Esophagus (tissue), 2 donors: Measurements from ENCODE around the gene HEMK1. TPM values are rescaled to one million over a fixed set of nuclear protein-coding genes. Genes with fewer than 3 reads are reported as not detected.
A peak's percentile ranks its signal among the peaks of the same experiment; 100 is the strongest.

Source experiments
- H3K27ac ChIP-seq, 2 donors: one replicate each; pipeline ENCODE4 v1.5.1; 2013; ENCODE audit warnings: low read depth in 2 of 2, mild to moderate bottlenecking in 2 of 2, inconsistent platforms in 1 of 2, low read length in 1 of 2, moderate library complexity in 1 of 2
- H3K27me3 ChIP-seq, 2 donors: one replicate each; pipeline ENCODE4 v1.6.1; 2013; ENCODE audit warnings: low read length in 2 of 2, control low read depth in 1 of 2, mild to moderate bottlenecking in 1 of 2; ENCODE audit not compliant: insufficient read depth in 2 of 2, control insufficient read depth in 1 of 2
- H3K36me3 ChIP-seq, 2 donors: one replicate each; pipeline ENCODE4 v1.6.1; 2013; ENCODE audit warnings: low read length in 1 of 2; ENCODE audit not compliant: control insufficient read depth in 2 of 2, insufficient read depth in 2 of 2
- H3K4me1 ChIP-seq, 2 donors: one replicate each; pipeline ENCODE4 v1.6.1; 2013; ENCODE audit warnings: low read length in 1 of 2; ENCODE audit not compliant: control insufficient read depth in 2 of 2, insufficient read depth in 2 of 2
- H3K4me3 ChIP-seq, 2 donors: one replicate each; pipeline ENCODE4 v1.5.1; 2013; ENCODE audit warnings: low read length in 2 of 2, mild to moderate bottlenecking in 2 of 2, low read depth in 1 of 2, moderate library complexity in 1 of 2
- H3K9me3 ChIP-seq, 2 donors: one replicate each; pipeline ENCODE4 v1.6.1; 2013; ENCODE audit warnings: mild to moderate bottlenecking in 2 of 2, low read depth in 1 of 2, low read length in 1 of 2, moderate library complexity in 1 of 2; ENCODE audit not compliant: control insufficient read depth in 2 of 2, insufficient read depth in 1 of 2
- WGBS, 2 donors: extraction: QIAGEN DNeasy Blood & Tissue Kit; methylation state at CpG; one replicate each; pipeline ENCODE4 v1.1.7; 2013; 5-methylcytosine and 5-hydroxymethylcytosine counted together
- polyA plus RNA-seq, 2 donors: library from polyadenylated mRNA; stranded (reverse); fragments of 200-250 nt; gene quantifications; one replicate each; pipeline ENCODE4 v1.2.3, GENCODE V29; 2013
- donor health status: healthy with polysubstance abuse.
- donor health status: Bipolar disorder and iron deficiency.

HEMK1 gene
- polyA plus RNA-seq, 2 donors = 8.3 to 12.9 TPM

DNA sequence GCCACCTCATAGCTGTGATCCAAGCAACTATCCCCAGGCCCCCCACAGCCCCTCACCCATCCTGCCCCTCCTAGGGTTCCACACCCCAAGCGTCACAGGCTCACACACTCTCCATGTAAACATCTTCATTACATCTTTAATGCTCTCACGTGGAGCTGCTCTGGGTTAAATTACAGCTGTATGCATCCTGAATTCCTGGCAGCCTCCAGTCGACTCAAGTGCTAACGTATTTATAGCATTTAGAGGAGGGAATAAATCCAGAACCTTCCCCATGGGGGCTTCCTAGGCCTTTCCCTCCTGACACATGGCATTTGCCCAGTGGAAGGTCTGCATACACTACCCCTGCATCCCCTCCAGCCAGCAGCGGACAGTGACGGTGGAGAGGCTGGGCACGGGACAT is 11.4 kb upstream of the HEMK1 start:
- Histone ChIP-seq H3K36me3 (no peaks in the 10 kb centered on the region), H3K27me3 (no peaks in the 10 kb centered on the region), H3K4me3 (no peak overlapping the region), H3K27ac (no peak overlapping the region), H3K4me1 (no peaks in the 10 kb centered on the region), H3K9me3 (no peaks in the 10 kb centered on the region)
- 52 to 64% methylated on average over 7 of the region's 7 CpGs for WGBS, 2 donors

DNA sequence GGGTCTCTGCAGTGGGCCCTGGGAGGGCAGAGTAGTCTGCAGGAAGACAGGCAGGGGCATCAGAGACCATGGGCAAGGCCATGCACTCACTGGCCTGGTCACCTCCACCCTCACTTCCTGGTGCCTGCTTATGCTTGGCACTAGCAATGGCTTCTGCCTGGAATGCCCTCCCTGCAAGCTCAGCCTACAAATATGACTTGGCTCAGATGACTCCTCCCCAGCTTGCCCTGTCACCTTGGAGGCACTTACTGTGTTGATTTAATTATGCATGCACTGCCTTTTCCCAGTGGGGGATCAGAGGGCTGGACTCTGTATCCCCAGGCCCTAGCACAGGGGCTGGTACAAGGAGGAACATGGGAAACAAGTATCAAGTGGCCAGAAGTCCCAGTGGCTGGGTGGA is 9.6 kb upstream of the HEMK1 start:
- Histone ChIP-seq H3K27ac (no peak overlapping the region), H3K4me3 (no peak overlapping the region), H3K9me3 (no peaks in the 10 kb centered on the region), H3K4me1 (no peaks in the 10 kb centered on the region), H3K36me3 (peaks cover 0 to 2% of the 10 kb centered on the region in 2 donors), H3K27me3 (no peaks in the 10 kb centered on the region)

DNA sequence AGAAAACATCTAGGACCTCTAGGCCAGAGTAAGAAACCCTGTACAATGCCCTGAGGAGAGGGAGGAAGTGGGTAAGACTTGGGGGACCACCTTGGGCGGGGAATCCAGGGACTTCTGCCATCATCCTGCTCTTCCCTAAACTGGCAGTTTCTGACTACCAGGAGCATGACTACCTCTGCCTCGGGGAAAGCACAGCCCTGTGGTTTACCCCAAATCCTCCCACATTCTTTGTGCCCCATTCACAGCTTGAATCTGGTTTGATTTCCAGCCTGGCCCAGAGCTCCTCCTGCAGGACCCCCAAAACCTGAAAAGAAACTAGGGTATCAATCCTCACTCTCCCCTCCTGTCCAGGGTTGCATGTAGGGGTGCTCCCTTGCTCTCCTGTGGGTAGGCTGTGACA is 6.5 kb upstream of the HEMK1 start:
- Histone ChIP-seq H3K27me3 (no peaks in the 10 kb centered on the region), H3K36me3 (peaks cover 0 to 2% of the 10 kb centered on the region in 2 donors), H3K4me1 (peaks cover 0 to 6% of the 10 kb centered on the region in 2 donors), H3K4me3 (no peak overlapping the region), H3K9me3 (no peaks in the 10 kb centered on the region), H3K27ac (no peak overlapping the region)
- 51 to 57% methylated on average over 2 of the region's 2 CpGs for WGBS, 2 donors

DNA sequence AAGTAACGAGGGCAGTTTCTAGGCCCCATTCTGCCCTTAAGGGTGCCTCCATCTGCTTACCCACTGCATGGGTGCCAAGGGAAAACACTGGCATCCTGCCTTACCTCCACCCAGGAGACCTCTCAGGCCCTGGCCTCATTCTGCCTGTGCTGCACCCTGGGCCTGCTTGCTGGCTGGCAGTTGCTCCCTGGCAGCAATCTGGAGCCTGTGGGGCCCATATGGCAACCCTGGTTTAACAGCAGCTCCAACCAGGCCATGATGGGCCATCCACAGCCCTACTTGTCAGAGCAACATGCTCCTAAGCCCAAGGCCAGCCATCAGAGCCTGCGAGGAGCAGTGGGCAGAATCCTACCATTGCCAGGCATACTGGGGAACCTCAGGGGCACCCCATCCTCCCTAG is 5.5 kb upstream of the HEMK1 start:
- H3K9me3 ChIP-seq = no peaks in the 10 kb centered on the region
- H3K36me3 ChIP-seq = peaks cover 0 to 2% of the 10 kb centered on the region in 2 donors
- WGBS, 2 donors = 79 to 92% methylated on average over 2 of the region's 2 CpGs
- H3K27me3 ChIP-seq = no peaks in the 10 kb centered on the region
- H3K27ac ChIP-seq = no peak overlapping the region
- H3K4me3 ChIP-seq = no peak overlapping the region
- H3K4me1 ChIP-seq = peaks cover 0 to 6% of the 10 kb centered on the region in 2 donors

DNA sequence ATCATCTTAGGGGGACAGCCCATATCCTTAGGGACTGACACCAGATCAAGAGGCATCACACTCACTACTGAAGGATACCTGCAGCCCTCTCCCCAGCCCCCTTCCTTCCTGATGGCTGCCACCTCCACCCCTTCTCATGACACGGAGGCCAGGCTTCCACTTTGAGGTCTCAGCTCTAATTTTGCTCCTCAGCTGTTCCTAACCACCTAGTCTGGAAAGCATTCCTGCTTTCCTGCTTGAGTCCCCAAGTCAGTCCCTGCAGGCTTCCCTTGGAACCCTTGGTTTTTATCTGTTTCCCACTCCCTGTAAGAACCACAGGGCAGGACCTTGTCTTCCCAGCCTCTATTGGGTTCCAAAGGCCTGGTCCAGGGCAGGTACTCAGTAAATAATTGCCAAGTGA is 5.0 kb upstream of the HEMK1 start:
- H3K4me1 ChIP-seq = peaks cover 0 to 6% of the 10 kb centered on the region in 2 donors
- 75 to 89% methylated on average over 1 of the region's 1 CpG for WGBS, 2 donors
- H3K27me3 ChIP-seq = no peaks in the 10 kb centered on the region
- H3K9me3 ChIP-seq = no peaks in the 10 kb centered on the region
- no peak overlapping the region for H3K4me3 ChIP-seq
- peaks cover 0 to 2% of the 10 kb centered on the region in 2 donors for H3K36me3 ChIP-seq
- no peak overlapping the region for H3K27ac ChIP-seq

DNA sequence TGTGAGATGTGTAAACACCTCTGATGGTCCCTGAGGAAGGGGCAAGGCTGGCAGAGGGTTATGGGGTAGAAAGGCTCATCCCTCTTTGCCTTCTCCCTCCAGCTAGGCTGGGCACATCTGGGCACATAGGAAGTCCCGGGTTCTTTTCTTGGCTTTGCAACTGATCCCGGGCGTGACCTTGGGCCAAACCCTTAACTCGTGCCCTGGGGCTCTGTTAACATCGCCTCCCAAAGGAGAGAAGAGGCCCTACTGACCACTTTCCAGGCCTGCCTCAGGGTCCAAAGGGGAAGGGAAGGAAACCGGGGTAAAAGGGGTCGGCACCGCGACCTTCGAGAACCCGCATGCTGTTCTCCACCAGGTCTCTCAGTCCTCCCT is 2.3 kb upstream of the HEMK1 start:
- Histone ChIP-seq H3K36me3 (peaks cover 0 to 2% of the 10 kb centered on the region in 2 donors), H3K27ac (peak overlapping the region; percentile 54 to 67), H3K27me3 (no peaks in the 10 kb centered on the region), H3K4me3 (peak overlapping the region; percentile 43 to 45), H3K9me3 (no peaks in the 10 kb centered on the region), H3K4me1 (peaks cover 0 to 6% of the 10 kb centered on the region in 2 donors)
- 12 to 20% methylated on average over 8 to 11 of the region's 11 CpGs for WGBS, 2 donors

DNA sequence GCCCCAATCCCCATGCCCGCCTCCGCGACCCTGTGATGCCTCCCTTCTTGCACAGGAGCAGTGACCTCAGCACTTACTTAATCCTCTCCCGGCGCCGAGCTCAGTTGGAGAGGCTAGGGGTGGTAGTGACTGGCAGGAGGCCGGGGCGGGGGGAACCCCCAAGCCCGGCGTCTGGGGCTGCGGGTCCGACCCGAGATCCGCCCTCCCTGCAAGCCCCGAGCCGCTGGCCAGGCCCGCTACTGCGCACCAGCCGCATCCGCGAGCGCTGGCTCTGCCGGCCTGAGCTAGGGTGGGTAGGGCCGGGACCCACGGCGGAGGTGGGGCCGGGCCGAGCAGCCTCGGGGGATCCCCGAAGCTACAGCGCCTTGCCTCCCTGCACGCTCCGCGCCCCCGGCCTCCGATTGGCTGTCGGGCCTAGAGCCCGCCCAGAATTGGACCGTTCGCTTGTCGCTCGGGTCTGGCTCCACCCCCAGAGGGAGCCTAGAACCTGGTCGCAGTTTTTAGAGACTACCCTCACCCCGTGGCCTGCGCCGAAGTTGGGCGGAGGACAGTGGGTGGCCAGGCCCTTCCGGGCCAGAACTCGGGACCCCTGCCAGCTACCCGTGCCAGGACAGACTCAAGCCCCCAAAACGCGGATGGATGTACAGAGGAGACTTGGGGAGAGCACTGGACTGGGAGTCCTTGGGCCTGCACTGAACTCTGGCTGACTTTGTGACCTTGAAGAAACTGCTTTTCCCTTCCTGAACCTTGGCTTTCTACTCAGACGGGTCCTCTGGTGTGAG is 1.7 kb upstream of the HEMK1 start, which contains the start of gene C3orf18:
Gene C3orf18 (minus strand): TSS at position 362 of the 782 bp plus-strand sequence. CDS start 2,048 bp downstream, outside the sequence.
- Histone ChIP-seq H3K27ac (peak within 1 kb of the TSS; percentile 65 to 67), H3K36me3 (peaks cover 0 to 2% of the 10 kb centered on the region in 2 donors), H3K4me1 (peaks cover 0 to 6% of the 10 kb centered on the region in 2 donors), H3K27me3 (no peaks in the 10 kb centered on the region), H3K4me3 (peak within 1 kb of the TSS; percentile 43 to 83), H3K9me3 (no peaks in the 10 kb centered on the region)
- WGBS, 2 donors = 2 to 3% methylated on average over 53 of the region's 53 CpGs

DNA sequence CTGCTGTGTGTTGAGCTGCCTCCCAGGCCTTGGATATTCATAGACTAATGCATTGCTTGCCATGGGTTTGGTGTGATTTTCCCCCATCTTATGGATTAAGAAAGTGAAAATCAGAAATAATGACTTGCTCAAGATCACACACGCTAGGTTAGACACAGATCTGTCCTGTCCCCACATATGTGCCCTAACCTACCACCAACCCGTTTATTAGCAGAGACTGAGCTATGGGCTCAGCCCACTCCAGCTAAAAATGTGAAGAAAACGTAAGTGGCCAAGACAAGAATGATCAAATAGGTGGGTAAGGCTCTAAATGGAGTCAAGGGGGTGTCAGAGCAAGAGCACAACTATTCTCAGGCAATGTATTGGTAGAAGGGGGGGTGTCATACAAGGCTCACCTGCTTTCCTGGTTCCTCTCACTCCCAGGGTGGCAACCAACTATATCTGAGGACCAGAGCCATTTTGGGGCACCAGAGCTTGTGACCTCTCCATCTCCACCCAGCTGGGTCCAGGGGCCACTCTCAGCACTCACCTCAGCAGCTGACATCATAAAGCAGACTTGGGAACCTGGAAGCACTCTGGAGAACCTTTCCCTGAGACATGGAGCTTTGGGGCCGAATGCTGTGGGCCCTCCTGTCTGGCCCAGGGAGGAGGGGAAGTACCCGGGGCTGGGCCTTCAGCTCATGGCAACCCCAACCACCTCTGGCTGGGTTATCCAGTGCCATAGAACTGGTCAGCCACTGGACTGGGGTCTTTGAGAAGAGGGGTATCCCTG is 1.4 kb downstream of the HEMK1 start:
- Histone ChIP-seq H3K4me1 (peaks cover 4 to 17% of the 10 kb centered on the region in 2 donors), H3K36me3 (peaks cover 0 to 3% of the 10 kb centered on the region in 2 donors), H3K27me3 (no peaks in the 10 kb centered on the region), H3K9me3 (no peaks in the 10 kb centered on the region), H3K27ac (no peak overlapping the region), H3K4me3 (no peak overlapping the region)
- WGBS, 2 donors = 78 to 81% methylated on average over 5 of the region's 5 CpGs

DNA sequence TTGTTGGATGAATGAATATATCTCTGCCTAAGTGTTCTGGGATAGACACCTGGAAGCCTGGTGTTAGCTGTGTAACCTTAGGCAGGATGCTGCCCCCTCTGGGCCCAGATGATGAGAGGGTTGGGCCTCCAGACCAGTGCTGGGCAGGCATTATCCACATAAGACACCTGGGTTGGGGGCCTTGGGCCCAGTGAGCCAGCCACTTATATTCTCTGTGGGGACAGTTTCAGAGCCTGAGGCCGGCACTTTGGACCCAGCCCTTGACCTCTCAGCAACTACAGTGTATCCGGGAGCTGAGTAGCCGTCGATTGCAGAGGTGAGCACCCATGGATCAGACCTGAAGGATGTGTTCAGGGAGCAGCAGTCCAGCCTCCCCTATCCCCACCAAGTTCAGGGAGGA is 2.2 kb downstream of the HEMK1 start:
- peaks cover 0 to 3% of the 10 kb centered on the region in 2 donors for H3K36me3 ChIP-seq
- H3K4me1 ChIP-seq = peaks cover 4 to 17% of the 10 kb centered on the region in 2 donors
- no peak overlapping the region for H3K4me3 ChIP-seq
- 76 to 87% methylated on average over 4 of the region's 4 CpGs for whole genome bisulfite sequencing, 2 donors
- H3K9me3 ChIP-seq = no peaks in the 10 kb centered on the region
- no peak overlapping the region for H3K27ac ChIP-seq
- no peaks in the 10 kb centered on the region for H3K27me3 ChIP-seq
